Keratinocyte (primary cell): Measurements from ENCODE around the gene VAV1.

Source experiments
- CTCF ChIP-seq, 3 experiments: IDR thresholded peaks in 1 of 3; conservative IDR thresholded peaks in 1 of 3; optimal IDR thresholded peaks in 1 of 3; 2 replicates in 2 of 3; 3 replicates in 1 of 3; pipeline versions ENCODE3 to v1.5.1; 2011; ENCODE audit warnings: low read length in 3 of 3, mild to moderate bottlenecking in 3 of 3, moderate library complexity in 2 of 3, control low read depth in 1 of 3, inconsistent platforms in 1 of 3; ENCODE audit not compliant: insufficient read depth in 2 of 3; ENCODE audit errors: extremely low read depth in 1 of 3
- EZH2 ChIP-seq: IDR thresholded peaks from one replicate; pipeline ENCODE4 v1.6.1; 2012; ENCODE audit warnings: inconsistent platforms, mild to moderate bottlenecking, low read length, moderate library complexity

GRCh38 chr19:6802336-6803035, 30.0 kb downstream of the VAV1 start:
- TF ChIP-seq CTCF (optimal IDR thresholded peaks at IDR 0.05 in 1 of 3, IDR thresholded peaks at IDR 0.05 in 1 of 3, conservative IDR thresholded peaks at IDR 0.05 in 1 of 3; ENCODE audit: extremely low read depth in 1 of 3, insufficient read depth in 2 of 3, low read length in 3 of 3) (no peak), EZH2 (no peak)
